ENCODE results near the gene TVP23A. TPM values are rescaled to one million over a fixed set of nuclear protein-coding genes. Genes with fewer than 3 reads are reported as not detected.
A peak's percentile ranks its signal among the peaks of the same experiment; 100 is the strongest.

The TVP23A gene
- total RNA-seq, 1 experiment from 2014 or later, result not detected

DNA sequence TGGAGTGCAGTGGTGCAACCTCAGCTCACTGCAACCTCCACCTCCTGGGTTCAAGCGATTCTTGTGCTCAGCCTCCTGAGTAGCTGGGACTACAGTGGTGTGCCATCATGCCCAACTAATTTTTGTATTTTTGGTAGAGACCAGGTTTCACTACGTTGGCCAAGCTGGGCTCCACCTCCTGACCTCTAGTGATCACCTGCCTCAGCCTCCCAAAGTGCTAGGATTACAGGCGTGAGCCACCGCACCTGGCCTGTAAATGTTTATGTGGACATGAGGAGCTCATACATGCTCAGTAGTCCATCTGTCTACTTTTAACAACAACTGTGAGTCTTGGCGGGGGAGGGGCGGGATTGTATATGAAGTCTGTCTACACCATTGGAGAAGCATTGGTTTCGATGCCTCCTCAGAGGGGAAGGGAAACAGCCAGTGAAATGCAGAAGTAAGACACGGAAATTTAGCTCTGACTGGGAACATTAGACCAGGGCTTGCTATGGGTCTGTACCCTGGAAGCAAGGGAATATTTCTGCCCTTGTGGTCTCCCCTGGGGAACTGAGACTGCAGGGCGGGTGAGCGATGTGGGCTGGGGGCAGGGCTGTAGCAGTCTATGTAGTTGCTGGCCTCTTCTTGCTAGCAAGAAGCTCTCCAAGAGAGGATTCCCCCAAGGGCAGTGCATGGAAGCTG, 65.6 kb downstream of the TVP23A start:
- CTCF ChIA-PET, result no interaction called here
- POLR2A ChIA-PET (ENCODE audit: low non-redundant PET), result no interaction called here
- no peak for TF ChIP-seq EZH2 (IDR thresholded peaks at IDR 0.05; ENCODE audit: borderline replicate concordance, low read depth, low read length, poor library complexity, severe bottlenecking)
- TF ChIP-seq, protein P1, sequence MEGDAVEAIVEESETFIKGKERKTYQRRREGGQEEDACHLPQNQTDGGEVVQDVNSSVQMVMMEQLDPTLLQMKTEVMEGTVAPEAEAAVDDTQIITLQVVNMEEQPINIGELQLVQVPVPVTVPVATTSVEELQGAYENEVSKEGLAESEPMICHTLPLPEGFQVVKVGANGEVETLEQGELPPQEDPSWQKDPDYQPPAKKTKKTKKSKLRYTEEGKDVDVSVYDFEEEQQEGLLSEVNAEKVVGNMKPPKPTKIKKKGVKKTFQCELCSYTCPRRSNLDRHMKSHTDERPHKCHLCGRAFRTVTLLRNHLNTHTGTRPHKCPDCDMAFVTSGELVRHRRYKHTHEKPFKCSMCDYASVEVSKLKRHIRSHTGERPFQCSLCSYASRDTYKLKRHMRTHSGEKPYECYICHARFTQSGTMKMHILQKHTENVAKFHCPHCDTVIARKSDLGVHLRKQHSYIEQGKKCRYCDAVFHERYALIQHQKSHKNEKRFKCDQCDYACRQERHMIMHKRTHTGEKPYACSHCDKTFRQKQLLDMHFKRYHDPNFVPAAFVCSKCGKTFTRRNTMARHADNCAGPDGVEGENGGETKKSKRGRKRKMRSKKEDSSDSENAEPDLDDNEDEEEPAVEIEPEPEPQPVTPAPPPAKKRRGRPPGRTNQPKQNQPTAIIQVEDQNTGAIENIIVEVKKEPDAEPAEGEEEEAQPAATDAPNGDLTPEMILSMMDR (conservative IDR thresholded peaks at IDR 0.05; ENCODE audit: low read depth, low read length), result no peak
- no peak overlapping the region for H3K27ac ChIP-seq (ENCODE audit: low read depth, low read length, poor library complexity, severe bottlenecking)
- no peak for DNase-seq (ENCODE audit: low spot score)
- no TSS peak for BruUV-seq (replicated peaks)
- H3K4me1 ChIP-seq (ENCODE audit: insufficient read depth, low read length, poor library complexity, severe bottlenecking), result no peaks in the 10 kb centered on the region
- no peaks in the 10 kb centered on the region for H3K27me3 ChIP-seq (replicated peaks; ENCODE audit: insufficient read depth, low read depth, low read length, poor library complexity)
- intact Hi-C loops (cut with micrococcal nuclease; ENCODE audit: unreplicated experiment), result no loop called here
- H3K36me3 ChIP-seq (ENCODE audit: insufficient read depth, low read length, poor library complexity, severe bottlenecking), result no peaks in the 10 kb centered on the region
- no peaks in the 10 kb centered on the region for H3K9me3 ChIP-seq (ENCODE audit: low read depth, low read length, poor library complexity, severe bottlenecking)
- H3K4me3 ChIP-seq (ENCODE audit: low read depth, low read length, poor library complexity, severe bottlenecking), result no peak overlapping the region

DNA sequence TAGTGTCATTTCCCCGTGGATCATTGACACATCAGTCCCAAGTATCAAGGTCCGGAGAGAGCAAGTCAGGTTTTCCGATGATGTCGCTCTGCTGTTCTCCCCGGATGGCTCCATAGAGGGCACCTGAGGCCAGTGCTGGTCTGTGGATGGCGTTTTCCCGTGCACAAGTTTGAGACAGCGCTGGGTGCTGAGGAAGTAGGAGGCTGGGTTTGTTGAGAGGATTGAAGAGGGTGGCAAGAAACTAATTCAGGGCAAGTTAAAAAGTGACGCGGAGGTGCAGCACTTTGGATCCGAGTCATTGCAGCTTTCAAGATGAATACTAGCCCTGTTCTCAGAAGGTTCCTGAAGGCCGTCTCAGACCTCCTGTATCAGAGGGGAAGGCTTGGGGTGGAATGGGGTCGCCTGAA, 67.3 kb downstream of the TVP23A start:
- no peak for TF ChIP-seq EZH2 (IDR thresholded peaks at IDR 0.05; ENCODE audit: borderline replicate concordance, low read depth, low read length, poor library complexity, severe bottlenecking)
- TF ChIP-seq, protein P1 (conservative IDR thresholded peaks at IDR 0.05; ENCODE audit: low read depth, low read length), result no peak
- POLR2A ChIA-PET (ENCODE audit: low non-redundant PET), result no interaction called here
- H3K4me3 ChIP-seq (ENCODE audit: low read depth, low read length, poor library complexity, severe bottlenecking), result no peak overlapping the region
- no TSS peak for BruUV-seq (replicated peaks)
- intact Hi-C loops (cut with micrococcal nuclease; ENCODE audit: unreplicated experiment), result no loop called here
- no peaks in the 10 kb centered on the region for H3K9me3 ChIP-seq (ENCODE audit: low read depth, low read length, poor library complexity, severe bottlenecking)
- CTCF ChIA-PET, result no interaction called here
- H3K4me1 ChIP-seq (ENCODE audit: insufficient read depth, low read length, poor library complexity, severe bottlenecking), result no peaks in the 10 kb centered on the region
- no peak overlapping the region for H3K27ac ChIP-seq (ENCODE audit: low read depth, low read length, poor library complexity, severe bottlenecking)
- no peaks in the 10 kb centered on the region for H3K36me3 ChIP-seq (ENCODE audit: insufficient read depth, low read length, poor library complexity, severe bottlenecking)
- DNase-seq (ENCODE audit: low spot score), result no peak
- no peaks in the 10 kb centered on the region for H3K27me3 ChIP-seq (replicated peaks; ENCODE audit: insufficient read depth, low read depth, low read length, poor library complexity)

DNA sequence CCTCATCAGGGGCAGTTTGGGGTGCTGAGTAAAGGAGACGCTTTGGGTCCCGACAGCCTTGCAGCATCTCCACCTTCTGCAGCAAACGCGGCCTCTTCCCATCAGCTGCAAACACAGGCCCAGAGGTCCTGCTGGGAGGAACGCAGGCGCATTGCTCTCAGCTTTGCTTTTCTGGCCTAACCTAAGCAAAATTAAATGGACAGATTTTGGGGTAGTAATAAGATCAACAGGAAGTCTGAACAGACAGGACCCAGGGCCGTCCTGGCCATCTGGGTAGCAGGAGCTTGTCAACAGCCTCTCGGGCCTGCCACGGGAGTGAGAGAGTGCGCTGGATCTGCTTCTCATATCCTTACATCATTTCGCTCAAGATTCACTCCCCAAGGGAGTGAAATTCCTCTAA, 67.8 kb downstream of the TVP23A start:
- intact Hi-C loops (cut with micrococcal nuclease; ENCODE audit: unreplicated experiment), result no loop called here
- H3K4me1 ChIP-seq (ENCODE audit: insufficient read depth, low read length, poor library complexity, severe bottlenecking), result no peaks in the 10 kb centered on the region
- ChIA-PET POLR2A (ENCODE audit: low non-redundant PET) (no interaction called here), CTCF (no interaction called here)
- no peaks in the 10 kb centered on the region for H3K27me3 ChIP-seq (replicated peaks; ENCODE audit: insufficient read depth, low read depth, low read length, poor library complexity)
- no peak for DNase-seq (ENCODE audit: low spot score)
- H3K9me3 ChIP-seq (ENCODE audit: low read depth, low read length, poor library complexity, severe bottlenecking), result no peaks in the 10 kb centered on the region
- H3K36me3 ChIP-seq (ENCODE audit: insufficient read depth, low read length, poor library complexity, severe bottlenecking), result no peaks in the 10 kb centered on the region
- no TSS peak for BruUV-seq (replicated peaks)
- no peak overlapping the region for H3K27ac ChIP-seq (ENCODE audit: low read depth, low read length, poor library complexity, severe bottlenecking)
- H3K4me3 ChIP-seq (ENCODE audit: low read depth, low read length, poor library complexity, severe bottlenecking), result no peak overlapping the region
- no peak for TF ChIP-seq EZH2 (IDR thresholded peaks at IDR 0.05; ENCODE audit: borderline replicate concordance, low read depth, low read length, poor library complexity, severe bottlenecking)

DNA sequence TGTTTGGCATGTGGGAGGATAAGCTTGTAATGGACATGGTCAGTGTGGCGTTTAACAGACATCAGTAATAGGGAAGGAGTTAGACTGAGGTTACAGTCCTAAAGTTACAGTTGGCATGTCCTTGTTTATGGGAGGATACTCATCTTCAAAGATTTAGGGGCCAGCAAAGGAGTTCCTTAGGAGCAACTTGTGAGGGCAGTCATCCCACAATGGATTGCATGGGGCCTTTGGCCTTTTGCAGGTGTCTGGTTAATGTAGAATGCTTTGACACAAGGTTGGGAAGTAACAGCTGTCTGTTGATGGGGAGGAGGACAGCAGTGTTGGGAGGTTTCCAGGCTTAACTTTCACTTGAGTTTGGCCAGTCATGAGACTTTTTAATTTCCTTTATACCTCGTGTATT, 72.8 kb downstream of the TVP23A start:
- CTCF ChIA-PET, result no interaction called here
- Histone ChIP-seq H3K27me3 (replicated peaks; ENCODE audit: insufficient read depth, low read depth, low read length, poor library complexity) (no peaks in the 10 kb centered on the region), H3K27ac (ENCODE audit: low read depth, low read length, poor library complexity, severe bottlenecking) (no peak overlapping the region), H3K4me1 (ENCODE audit: insufficient read depth, low read length, poor library complexity, severe bottlenecking) (peaks cover 5% of the 10 kb centered on the region), H3K9me3 (ENCODE audit: low read depth, low read length, poor library complexity, severe bottlenecking) (no peaks in the 10 kb centered on the region), H3K36me3 (ENCODE audit: insufficient read depth, low read length, poor library complexity, severe bottlenecking) (no peaks in the 10 kb centered on the region), H3K4me3 (ENCODE audit: low read depth, low read length, poor library complexity, severe bottlenecking) (no peak overlapping the region)
- TSS peak; percentile 26 for BruUV-seq (replicated peaks)
- intact Hi-C loops (cut with micrococcal nuclease; ENCODE audit: unreplicated experiment), result no loop called here
- POLR2A ChIA-PET (ENCODE audit: low non-redundant PET), result no interaction called here
- TF ChIP-seq, protein P1 (conservative IDR thresholded peaks at IDR 0.05; ENCODE audit: low read depth, low read length), result no peak
- TF ChIP-seq EZH2 (IDR thresholded peaks at IDR 0.05; ENCODE audit: borderline replicate concordance, low read depth, low read length, poor library complexity, severe bottlenecking), result no peak
- DNase-seq (ENCODE audit: low spot score), result no peak
